GM18951 (cell line): ENCODE data around the gene LEAP2.

ENCODE experiments used
- POLR2A ChIP-seq: IDR thresholded peaks from 4 replicates; pipeline ENCODE4 v1.6.1; 2011; ENCODE audit warnings: mild to moderate bottlenecking; ENCODE audit not compliant: insufficient read length, insufficient read depth; ENCODE audit errors: extremely low read depth
- in situ Hi-C: fragments of 300-500 bp; cut with MboI; formaldehyde crosslinking; loops from one replicate; pipeline ENCODE4 v1.12.0; 2022; ENCODE audit warnings: low sequenced_read_pairs, mixed read lengths, inconsistent platforms; ENCODE audit not compliant: unreplicated experiment

The LEAP2 gene

GRCh38 chr5:132873930-132874271 lies 433 bp downstream of the LEAP2 start:
- in situ Hi-C loops: no loop called here
- TF ChIP-seq POLR2A: no peak

- no peak for TF ChIP-seq POLR2A
- in situ Hi-C loops: no loop called here
Observed at GRCh38 chr5:132876020-132876759, 2.7 kb downstream of the LEAP2 start.

GRCh38 chr5:132877466-132877865 lies 4.0 kb downstream of the LEAP2 start:
- no peak for TF ChIP-seq POLR2A
- in situ Hi-C loops: no loop called here

- in situ Hi-C loops: no loop called here
- no peak for TF ChIP-seq POLR2A
Observed at GRCh38 chr5:132877938-132878337, 4.5 kb downstream of the LEAP2 start.

GRCh38 chr5:132883261-132883834 lies 9.9 kb downstream of the LEAP2 start:
- no peak for TF ChIP-seq POLR2A
- in situ Hi-C loops: no loop called here

GRCh38 chr5:132884548-132884947 lies 11.1 kb downstream of the LEAP2 start:
- in situ Hi-C loops: no loop called here
- no peak for TF ChIP-seq POLR2A

- no peak for TF ChIP-seq POLR2A
- in situ Hi-C loops: no loop called here
Observed at GRCh38 chr5:132886064-132886823, 12.8 kb downstream of the LEAP2 start.

- no peak for TF ChIP-seq POLR2A
- in situ Hi-C loops: no loop called here
Observed at GRCh38 chr5:132887283-132887682, 13.8 kb downstream of the LEAP2 start.

- in situ Hi-C loops: no loop called here
- no peak for TF ChIP-seq POLR2A
Observed at GRCh38 chr5:132889501-132889900, 16.0 kb downstream of the LEAP2 start.

- in situ Hi-C loops: no loop called here
- TF ChIP-seq POLR2A: no peak
Observed at GRCh38 chr5:132890817-132891216, 17.3 kb downstream of the LEAP2 start.

GRCh38 chr5:132895719-132896305 lies 22.3 kb downstream of the LEAP2 start:
- no peak for TF ChIP-seq POLR2A
- in situ Hi-C loops: no loop called here

GRCh38 chr5:132896685-132897084 lies 23.2 kb downstream of the LEAP2 start:
- TF ChIP-seq POLR2A: no peak

GRCh38 chr5:132898094-132898493 lies 24.6 kb downstream of the LEAP2 start:
- in situ Hi-C loops: no loop called here
- no peak for TF ChIP-seq POLR2A

More at GRCh38 chr5:132896685-132897084, 23.2 kb downstream of the LEAP2 start:
- in situ Hi-C loops: no loop called here
